Endothelial cell (in vitro differentiated cells): ENCODE data around the gene IL1RAP. TPM values are rescaled to one million over a fixed set of nuclear protein-coding genes. Genes with fewer than 3 reads are reported as not detected.
A peak's percentile ranks its signal among the peaks of the same experiment; 100 is the strongest.
"Not testable (repeated sequence)": the region's sequence is repeated elsewhere in the genome, so short reads cannot be mapped to it uniquely, and the experiment has no call there.

Experiments used
- DNase-seq: peaks from one replicate; pipeline ENCODE4 v3.0.0; 2021; ENCODE audit warnings: low spot score
- H3K27ac Mint-ChIP-seq: one replicate; pipeline ENCODE4 v1.8.0; 2021; ENCODE audit warnings: mixed read lengths, inconsistent platforms; ENCODE audit not compliant: unreplicated experiment
- H3K27me3 Mint-ChIP-seq: one replicate; pipeline ENCODE4 v1.8.0; 2021; ENCODE audit warnings: mild to moderate bottlenecking, moderate library complexity, mixed read lengths, inconsistent platforms; ENCODE audit not compliant: unreplicated experiment
- H3K36me3 Mint-ChIP-seq: one replicate; pipeline ENCODE4 v1.8.0; 2021; ENCODE audit warnings: mild to moderate bottlenecking, low read depth, mixed read lengths, inconsistent platforms; ENCODE audit not compliant: unreplicated experiment
- H3K4me1 Mint-ChIP-seq: one replicate; pipeline ENCODE4 v1.8.0; 2021; ENCODE audit warnings: mild to moderate bottlenecking, mixed read lengths, inconsistent platforms; ENCODE audit not compliant: unreplicated experiment
- H3K4me3 Mint-ChIP-seq: one replicate; pipeline ENCODE4 v1.8.0; 2021; ENCODE audit warnings: mild to moderate bottlenecking, mixed read lengths, inconsistent platforms; ENCODE audit not compliant: unreplicated experiment
- H3K9me3 Mint-ChIP-seq: one replicate; pipeline ENCODE4 v1.8.0; 2021; ENCODE audit warnings: mixed read lengths, inconsistent platforms; ENCODE audit not compliant: unreplicated experiment
- CTCF ChIP-seq: fragments of 200-600 bp; sonication (generic); IDR thresholded peaks from one replicate; pipeline ENCODE4 v1.5.0; 2021; ENCODE audit warnings: antibody characterized with exemption; ENCODE audit not compliant: unreplicated experiment
- total RNA-seq: library from RNA; stranded (reverse); fragmentation: NEBNext Ultra II Directional; extraction: Animal tissue kit (Norgen Biotek cat#: 25700); gene quantifications from one replicate; pipeline ENCODE4 v1.2.1, GENCODE V29; 2021; ENCODE audit not compliant: unreplicated experiment

The IL1RAP gene
- total RNA-seq, 1 donor from 2014 or later, result 7.7 TPM

- Mint-ChIP-seq H3K9me3 (no peaks in the 10 kb centered on the region), H3K4me1 (peaks cover 3% of the 10 kb centered on the region), H3K27me3 (peaks cover 3% of the 10 kb centered on the region), H3K4me3 (no peak overlapping the region), H3K27ac (no peak overlapping the region), H3K36me3 (no peaks in the 10 kb centered on the region)
- TF ChIP-seq CTCF, result no peak
- no peak for DNase-seq
Observed at GRCh38 chr3:190506271-190506670, 7.6 kb upstream of the IL1RAP start.

- Mint-ChIP-seq H3K4me1 (peaks cover 8% of the 10 kb centered on the region), H3K27me3 (peaks cover 16% of the 10 kb centered on the region)
Observed at GRCh38 chr3:190512666-190513065, 1.2 kb upstream of the IL1RAP start.

GRCh38 chr3:190514413-190515153, 698 bp downstream of the IL1RAP start:
- H3K4me1 Mint-ChIP-seq, result peaks cover 5% of the 10 kb centered on the region
- H3K4me3 Mint-ChIP-seq, result peak overlapping the region; percentile 91
- TF ChIP-seq CTCF, result no peak
- H3K9me3 Mint-ChIP-seq, result no peaks in the 10 kb centered on the region
- no peaks in the 10 kb centered on the region for H3K36me3 Mint-ChIP-seq
- peaks cover 13% of the 10 kb centered on the region for H3K27me3 Mint-ChIP-seq
- H3K27ac Mint-ChIP-seq, result no peak overlapping the region
- peak; percentile 31 for DNase-seq

More at GRCh38 chr3:190512666-190513065, 1.2 kb upstream of the IL1RAP start:
- Mint-ChIP-seq H3K9me3 (no peaks in the 10 kb centered on the region), H3K4me3 (peak overlapping the region; percentile 92), H3K27ac (peak overlapping the region; percentile 54), H3K36me3 (no peaks in the 10 kb centered on the region)
- TF ChIP-seq CTCF, result no peak
- DNase-seq, result no peak

- H3K4me3 Mint-ChIP-seq, result no peak overlapping the region
- no peak overlapping the region for H3K27ac Mint-ChIP-seq
- H3K4me1 Mint-ChIP-seq, result peaks cover 5% of the 10 kb centered on the region
- no peaks in the 10 kb centered on the region for H3K36me3 Mint-ChIP-seq
- H3K9me3 Mint-ChIP-seq, result no peaks in the 10 kb centered on the region
- H3K27me3 Mint-ChIP-seq, result peaks cover 13% of the 10 kb centered on the region
- DNase-seq, result no peak
- TF ChIP-seq CTCF, result no peak
Observed at GRCh38 chr3:190516416-190516815, 2.5 kb downstream of the IL1RAP start.

GRCh38 chr3:190517687-190518086, 3.8 kb downstream of the IL1RAP start:
- no peak overlapping the region for H3K4me3 Mint-ChIP-seq
- H3K27me3 Mint-ChIP-seq, result peaks cover 13% of the 10 kb centered on the region
- no peak for TF ChIP-seq CTCF
- H3K36me3 Mint-ChIP-seq, result no peaks in the 10 kb centered on the region
- H3K27ac Mint-ChIP-seq, result no peak overlapping the region
- DNase-seq, result no peak
- peaks cover 5% of the 10 kb centered on the region for H3K4me1 Mint-ChIP-seq
- no peaks in the 10 kb centered on the region for H3K9me3 Mint-ChIP-seq

- H3K4me1 Mint-ChIP-seq, H3K4me3 Mint-ChIP-seq, H3K27ac Mint-ChIP-seq, H3K9me3 Mint-ChIP-seq, H3K27me3 Mint-ChIP-seq, H3K36me3 Mint-ChIP-seq, DNase-seq: not testable (repeated sequence)
Observed at GRCh38 chr3:190518531-190518930, 4.6 kb downstream of the IL1RAP start.
